Gastroesophageal sphincter (tissue), 3 donors: Measurements from ENCODE around the gene DAPK1.

Experiments
- CTCF ChIP-seq, 4 experiments: fragments of 200-600 bp in 2 of 4; fragments of 450-650 bp in 2 of 4; sonication (generic) in 1 of 4; IDR thresholded peaks; one replicate each; pipeline ENCODE4 v1.5.1; 2017 to 2019; ENCODE audit warnings: antibody characterized with exemption in 4 of 4, mild to moderate bottlenecking in 2 of 4, moderate library complexity in 2 of 4
- EP300 ChIP-seq: sonication (generic); formaldehyde crosslinking; IDR thresholded peaks from one replicate; pipeline ENCODE4 v1.6.1; 2017; ENCODE audit warnings: antibody characterized with exemption, mild to moderate bottlenecking
- POLR2A ChIP-seq, 2 donors: fragments of 450-650 bp; IDR thresholded peaks; one replicate each; pipeline ENCODE4 v1.6.1; 2017; ENCODE audit warnings: antibody characterized with exemption in 2 of 2, mild to moderate bottlenecking in 2 of 2, moderate library complexity in 1 of 2

DNA sequence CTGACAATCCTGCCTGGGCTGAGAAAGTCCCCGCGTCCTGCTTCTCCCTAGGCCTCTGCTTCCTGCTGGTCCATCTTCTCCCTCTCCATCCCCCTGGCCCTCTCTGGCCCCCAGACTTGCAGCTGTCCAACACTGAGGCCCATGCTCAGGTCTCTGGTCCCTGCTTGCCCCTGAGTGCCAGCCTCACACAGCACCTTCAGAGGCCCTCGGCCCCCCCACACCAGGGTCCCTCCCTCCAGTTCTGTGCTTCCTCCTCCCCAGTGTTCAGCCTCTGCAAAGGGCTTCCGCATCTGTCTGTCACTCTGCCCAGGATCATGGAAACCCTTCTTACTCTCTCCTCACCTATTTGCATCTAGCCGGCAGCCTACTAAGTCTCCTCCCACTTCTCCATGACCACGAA, 165.9 kb downstream of the DAPK1 start:
- TF ChIP-seq CTCF (IDR thresholded peaks at IDR 0.05) (no peak), POLR2A (IDR thresholded peaks at IDR 0.05) (no peak), EP300 (no peak)
